Epithelial cell of proximal tubule (primary cell): ENCODE data around the gene TMC6. TPM values are rescaled to one million over a fixed set of nuclear protein-coding genes. Genes with fewer than 3 reads are reported as not detected.
"Not testable (repeated sequence)": the region's sequence is repeated elsewhere in the genome, so short reads cannot be mapped to it uniquely, and the experiment has no call there.

Experiments
- DNase-seq: peaks from one replicate; pipeline ENCODE4 v3.0.0-alpha.2; 2011; ENCODE audit warnings: low read depth
- H3K4me3 ChIP-seq: 2 replicates; pipeline ENCODE4 v1.5.1; 2011; ENCODE audit warnings: low read depth, mild to moderate bottlenecking, low read length
- CTCF ChIP-seq: conservative IDR thresholded peaks from 2 replicates; pipeline ENCODE4 v1.5.1; 2012; ENCODE audit warnings: low read depth, mild to moderate bottlenecking, low read length
- total RNA-seq: library from RNA; depleted of rRNA; stranded (reverse); fragments of >200 nt; gene quantifications from 2 replicates; pipeline ENCODE4 v1.2.3, GENCODE V29; 2015

TMC6 gene
- total RNA-seq, 1 donor from 2014 or later: 52.1 TPM

GRCh38 chr17:78172249-78173051 is 43.9 kb upstream of the TMC6 start:
- DNase-seq: no peak
- no peak for TF ChIP-seq CTCF
- H3K4me3 ChIP-seq: no peak overlapping the region

DNA sequence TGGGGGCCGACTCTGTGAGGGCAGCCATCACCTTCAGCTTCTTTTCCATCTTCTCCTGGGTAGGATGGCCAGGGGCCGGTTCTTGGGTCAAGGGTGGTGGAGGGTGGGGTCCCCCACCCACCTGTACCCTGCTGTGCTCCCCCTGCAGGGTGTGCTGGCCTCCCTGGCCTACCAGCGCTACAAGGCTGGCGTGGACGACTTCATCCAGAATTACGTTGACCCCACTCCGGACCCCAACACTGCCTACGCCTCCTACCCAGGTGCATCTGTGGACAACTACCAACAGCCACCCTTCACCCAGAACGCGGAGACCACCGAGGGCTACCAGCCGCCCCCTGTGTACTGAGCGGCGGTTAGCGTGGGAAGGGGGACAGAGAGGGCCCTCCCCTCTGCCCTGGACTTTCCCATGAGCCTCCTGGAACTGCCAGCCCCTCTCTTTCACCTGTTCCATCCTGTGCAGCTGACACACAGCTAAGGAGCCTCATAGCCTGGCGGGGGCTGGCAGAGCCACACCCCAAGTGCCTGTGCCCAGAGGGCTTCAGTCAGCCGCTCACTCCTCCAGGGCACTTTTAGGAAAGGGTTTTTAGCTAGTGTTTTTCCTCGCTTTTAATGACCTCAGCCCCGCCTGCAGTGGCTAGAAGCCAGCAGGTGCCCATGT is 43.2 kb upstream of the TMC6 start:
- DNase-seq, H3K4me3 ChIP-seq: not testable (repeated sequence)

GRCh38 chr17:78170692-78171590 is 42.4 kb upstream of the TMC6 start:
- TF ChIP-seq CTCF: no peak
- no peak overlapping the region for H3K4me3 ChIP-seq
- no peak for DNase-seq

- H3K4me3 ChIP-seq: peak overlapping the region; percentile 73
- no peak for TF ChIP-seq CTCF
- no peak for DNase-seq
Measured at GRCh38 chr17:78168903-78169793, 40.6 kb upstream of the TMC6 start.

GRCh38 chr17:78168242-78168902 is 39.8 kb upstream of the TMC6 start, which contains the start of gene SYNGR2:
Gene SYNGR2 (plus strand): TSS chr17:78168581. CDS start chr17:78168617, 36 bp downstream.
- H3K4me3 ChIP-seq: peak within 1 kb of the TSS; percentile 73
- no peak for DNase-seq
- TF ChIP-seq CTCF: no peak

GRCh38 chr17:78166416-78166815 is 37.9 kb upstream of the TMC6 start:
- TF ChIP-seq CTCF: no peak
- H3K4me3 ChIP-seq: no peak overlapping the region
- no peak for DNase-seq
